SIG-M5 treated with dmso at 0.1 percent for 504 hours (cell line): ENCODE results near the gene SEMA3G.
A peak's percentile ranks its signal among the peaks of the same experiment; 100 is the strongest.

Experiments
- DNase-seq: peaks from one replicate; lab custom pipeline; 2025; ENCODE audit not compliant: unreplicated experiment; lab: John Stamatoyannopoulos, UW

Gene SEMA3G

DNA sequence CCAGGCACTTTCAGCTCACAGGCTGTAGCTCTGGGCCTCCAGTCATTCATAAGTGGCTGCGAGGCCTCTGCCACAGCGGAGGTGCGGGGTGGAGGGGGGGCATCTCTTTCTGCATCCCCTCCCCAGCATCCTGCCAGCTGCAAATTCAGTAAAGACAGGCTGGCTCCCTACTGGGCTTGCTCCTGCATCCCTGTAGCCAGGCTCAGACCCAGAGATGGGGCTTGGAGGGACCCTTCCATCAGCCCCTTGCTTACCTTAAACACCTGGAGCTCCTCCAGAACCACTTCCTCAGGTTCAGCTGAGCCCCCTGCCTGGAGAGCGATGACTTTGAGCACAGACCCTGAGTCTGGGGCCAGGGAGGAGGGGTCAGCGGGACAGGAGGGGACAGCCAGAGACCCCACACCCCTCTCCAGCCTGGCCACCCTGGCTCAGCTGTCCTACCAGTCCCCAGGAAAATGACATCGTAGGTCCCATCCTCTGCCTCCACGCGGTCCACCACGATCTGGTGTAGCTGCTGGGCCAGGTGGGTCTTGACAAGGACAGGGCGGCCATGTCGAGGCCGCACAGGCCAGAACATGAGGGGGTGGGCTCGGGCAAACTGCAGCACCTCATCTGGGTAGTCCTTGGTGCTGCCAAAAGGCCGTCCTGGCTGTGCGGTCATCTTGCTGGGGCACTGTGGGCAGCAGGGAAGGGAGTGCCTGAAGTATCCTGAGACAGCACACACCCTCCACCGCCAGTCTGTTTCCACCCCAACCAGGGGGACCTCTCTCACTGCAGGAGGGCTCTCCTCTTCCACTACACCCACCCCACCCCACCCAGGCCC, 5.3 kb downstream of the SEMA3G start:
- DNase-seq: no peak

DNA sequence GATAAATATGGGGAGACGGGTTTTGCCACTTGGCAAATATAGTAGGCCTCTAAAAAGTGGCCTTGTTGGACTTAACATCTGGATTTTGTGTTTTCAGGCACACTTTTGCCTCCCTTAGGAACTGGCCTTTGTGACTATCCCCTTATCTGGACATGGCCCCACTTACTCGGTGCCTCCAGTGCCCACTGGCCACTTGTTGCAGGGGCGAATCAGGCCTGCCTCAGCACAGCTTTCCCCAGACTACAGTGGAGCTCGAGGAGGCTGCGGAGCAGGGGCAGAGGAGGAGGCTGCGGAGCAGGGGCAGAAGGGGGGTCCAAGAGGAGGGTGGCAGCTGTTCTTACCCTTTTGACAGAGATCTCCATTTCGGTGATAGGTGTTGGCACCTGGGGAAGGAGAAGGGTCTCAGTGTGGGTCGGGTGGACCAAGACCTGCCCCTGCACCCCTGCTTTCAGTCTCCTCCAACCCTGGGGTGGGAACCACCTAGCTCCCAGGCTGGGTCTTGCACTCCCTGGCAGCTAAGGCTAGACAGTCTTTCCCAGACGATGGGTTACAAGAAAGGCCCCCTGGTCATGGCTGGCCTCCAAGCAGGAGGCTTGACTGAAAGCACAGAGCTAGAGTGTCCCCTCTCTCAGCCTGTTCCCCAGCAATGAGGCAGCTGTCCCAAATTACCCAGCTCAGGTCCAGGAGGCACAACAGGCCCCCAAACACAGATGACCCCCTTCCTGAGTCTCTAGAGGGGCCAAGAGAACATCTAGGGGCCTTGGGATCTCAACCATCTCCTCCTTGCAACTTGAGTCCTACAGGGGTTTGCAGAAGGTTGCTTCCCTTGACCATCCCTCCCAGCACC, 6.1 kb downstream of the SEMA3G start:
- DNase-seq: no peak

DNA sequence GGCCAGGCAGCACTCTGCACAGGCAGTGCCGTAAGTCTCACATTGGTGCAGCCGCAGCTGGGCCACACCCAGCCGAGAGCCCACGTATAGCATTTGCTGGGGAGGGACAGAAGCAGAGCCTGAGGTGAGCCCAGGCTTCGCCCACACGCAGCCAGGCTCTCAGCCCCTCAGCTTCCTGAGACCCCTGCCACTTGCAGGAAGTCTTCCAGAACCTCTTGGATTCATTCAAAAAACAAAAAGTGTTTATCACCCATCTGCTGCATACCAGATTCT, 6.9 kb downstream of the SEMA3G start:
- no peak for DNase-seq

DNA sequence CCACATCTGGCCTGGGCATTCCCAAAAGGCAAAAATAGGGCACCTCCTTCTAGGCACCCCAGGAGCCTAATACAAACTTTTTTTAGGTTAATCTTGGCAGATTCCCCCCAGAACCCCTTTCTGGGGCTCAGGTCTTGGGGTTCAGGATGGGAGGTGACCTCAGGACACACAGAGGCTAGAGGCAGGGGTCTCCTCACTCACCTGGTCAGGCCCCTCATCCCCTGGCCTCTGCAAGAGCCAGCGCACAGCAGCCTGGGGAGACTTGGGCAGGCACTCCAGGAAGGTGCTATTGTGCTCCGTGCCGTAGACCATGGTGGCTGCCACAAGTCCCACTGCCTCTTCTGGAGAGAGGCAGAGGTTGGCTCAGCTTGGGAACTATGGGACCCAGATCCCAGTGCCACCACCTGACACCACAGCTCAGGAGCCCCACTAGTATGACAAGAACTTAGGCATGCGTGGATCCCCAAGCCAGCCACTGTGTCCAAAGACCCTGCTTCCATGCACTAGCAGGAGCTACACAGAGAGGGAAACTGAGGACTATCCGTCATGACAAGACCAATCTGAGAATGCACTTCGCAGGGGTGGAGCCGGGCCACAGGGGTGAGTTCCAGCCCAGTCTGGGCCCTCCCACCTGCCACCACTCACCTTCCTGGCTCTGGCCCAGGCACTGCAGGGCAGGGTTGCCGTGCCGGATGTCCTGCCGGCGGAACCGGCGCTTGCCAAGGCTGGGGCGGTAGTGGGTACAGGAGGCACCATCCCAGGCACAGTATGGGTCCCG, 7.4 kb downstream of the SEMA3G start:
- DNase-seq: no peak

DNA sequence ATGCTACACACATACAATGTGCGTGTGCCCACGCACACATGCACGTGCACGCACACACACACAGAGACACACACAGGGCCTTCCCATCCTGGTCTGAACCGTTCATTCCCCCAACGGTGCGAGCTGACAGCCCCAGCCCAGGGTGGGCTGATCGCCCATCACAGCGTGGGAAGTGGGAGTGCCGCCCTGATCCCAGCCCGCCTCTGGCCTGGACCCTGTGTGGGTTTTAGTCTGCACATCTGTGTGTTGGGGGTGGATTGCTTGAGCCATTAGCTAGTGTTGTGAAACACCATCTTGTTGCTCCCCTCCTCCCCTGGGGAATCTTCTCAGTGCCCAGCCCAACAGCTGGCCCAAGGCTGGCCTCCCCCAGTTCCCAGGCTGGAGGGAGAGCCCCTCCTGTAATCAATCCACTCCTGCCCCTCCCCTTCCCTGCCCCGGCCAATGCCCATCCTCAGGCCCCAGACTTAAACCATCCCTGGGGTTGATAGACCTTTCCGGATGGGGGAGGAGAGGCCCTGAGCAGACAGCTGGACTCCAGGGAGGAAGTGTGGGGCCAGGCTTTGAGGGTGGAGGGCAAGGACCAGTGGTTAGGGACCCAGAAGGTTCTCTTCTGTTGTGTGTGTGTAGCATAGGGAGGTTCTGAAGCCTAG, 8.3 kb downstream of the SEMA3G start:
- DNase-seq: no peak

DNA sequence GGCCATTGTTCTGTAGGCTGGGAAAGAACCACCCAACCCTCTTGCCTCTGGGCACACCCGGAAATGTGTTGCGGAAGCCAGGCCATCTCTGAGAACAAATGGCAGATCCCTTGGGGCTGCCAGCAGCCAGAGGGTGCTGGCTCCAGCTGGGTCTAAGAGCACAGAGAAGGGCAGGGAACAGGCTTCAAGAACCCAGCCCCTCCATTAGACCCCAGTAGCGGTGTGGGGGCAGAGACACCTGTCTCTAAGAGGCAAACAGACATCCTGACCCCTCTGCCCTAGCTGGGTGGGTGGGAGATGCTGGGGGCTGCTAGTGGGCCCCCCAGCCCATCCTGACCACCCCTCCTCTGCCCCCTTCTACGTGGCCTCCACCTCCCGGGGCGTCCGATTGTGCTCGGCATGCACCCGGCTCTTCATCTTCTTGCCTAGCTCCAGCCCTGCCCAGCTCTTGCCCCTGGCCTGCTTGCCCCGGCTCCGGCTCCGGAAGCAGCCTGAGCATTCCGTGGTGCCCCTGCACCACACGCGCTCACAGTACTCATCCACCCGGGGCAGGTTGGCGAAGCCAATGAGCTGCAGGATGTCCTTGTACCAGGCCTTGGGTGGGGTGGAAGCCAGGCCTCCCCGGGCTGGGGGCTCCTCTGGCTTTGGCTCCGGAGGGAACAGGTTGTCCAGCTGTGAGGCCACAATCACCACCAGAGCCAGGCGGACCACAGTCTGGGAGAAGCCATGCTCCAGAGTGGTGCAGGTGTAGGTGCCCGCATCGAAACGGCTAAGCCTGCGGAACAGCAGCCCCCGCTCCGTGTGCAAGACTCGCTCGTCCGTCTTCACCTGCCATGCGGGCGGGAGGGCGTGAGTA, 9.4 kb downstream of the SEMA3G start:
- DNase-seq: no peak

DNA sequence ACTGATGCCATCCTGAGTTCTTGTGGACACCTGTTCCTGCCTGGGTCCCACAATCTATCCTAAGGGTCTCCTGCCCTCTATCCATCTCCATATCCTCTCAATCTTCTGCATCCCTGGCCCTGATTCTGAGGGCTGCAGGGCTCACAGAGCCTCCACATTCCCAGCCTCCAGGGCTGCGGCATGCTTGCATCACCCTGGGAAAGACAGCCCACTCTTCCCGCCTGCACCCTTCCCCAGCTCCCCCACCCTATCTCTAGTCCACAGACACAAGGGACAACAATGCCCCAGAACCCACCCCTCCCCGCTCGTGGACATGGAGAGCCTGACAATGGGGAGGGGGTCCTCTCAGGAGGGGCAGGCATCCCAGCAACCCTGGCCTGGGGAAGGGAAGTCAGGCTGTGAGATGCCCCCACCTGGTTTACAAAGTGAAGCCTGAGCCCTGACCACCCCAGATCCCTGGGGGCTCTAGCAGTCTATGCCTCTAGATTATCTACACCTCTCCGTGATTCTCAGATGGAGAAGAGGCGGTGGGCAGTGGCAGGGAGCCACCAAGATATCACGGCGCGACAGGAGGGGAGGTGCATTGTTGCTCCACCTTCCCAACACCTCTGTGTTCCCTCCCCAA, 10.3 kb downstream of the SEMA3G start:
- no peak for DNase-seq

DNA sequence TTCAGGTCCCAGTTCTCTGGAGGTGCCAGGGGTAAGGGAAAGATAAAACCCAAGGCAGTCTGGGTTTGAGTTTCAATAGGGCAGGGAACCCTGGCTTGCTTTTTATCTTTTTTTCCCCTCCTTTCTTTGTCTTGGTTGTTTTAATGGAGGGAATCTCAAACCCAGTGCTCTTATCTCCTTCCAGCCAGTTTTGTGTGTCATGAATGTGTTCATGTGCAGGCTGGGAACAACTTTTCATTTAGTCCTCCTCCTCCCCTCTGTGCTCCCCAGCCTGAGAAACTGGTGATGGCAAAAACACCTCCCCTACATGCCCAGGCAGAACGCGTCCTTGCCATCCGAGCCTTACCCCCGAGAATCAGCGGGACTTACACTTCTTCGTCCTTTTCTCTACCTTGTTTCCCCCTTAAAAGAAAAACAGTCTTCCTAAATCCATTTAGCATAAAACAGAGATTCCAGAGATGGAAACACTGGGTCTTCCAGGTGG, 10.9 kb downstream of the SEMA3G start:
- no peak for DNase-seq

DNA sequence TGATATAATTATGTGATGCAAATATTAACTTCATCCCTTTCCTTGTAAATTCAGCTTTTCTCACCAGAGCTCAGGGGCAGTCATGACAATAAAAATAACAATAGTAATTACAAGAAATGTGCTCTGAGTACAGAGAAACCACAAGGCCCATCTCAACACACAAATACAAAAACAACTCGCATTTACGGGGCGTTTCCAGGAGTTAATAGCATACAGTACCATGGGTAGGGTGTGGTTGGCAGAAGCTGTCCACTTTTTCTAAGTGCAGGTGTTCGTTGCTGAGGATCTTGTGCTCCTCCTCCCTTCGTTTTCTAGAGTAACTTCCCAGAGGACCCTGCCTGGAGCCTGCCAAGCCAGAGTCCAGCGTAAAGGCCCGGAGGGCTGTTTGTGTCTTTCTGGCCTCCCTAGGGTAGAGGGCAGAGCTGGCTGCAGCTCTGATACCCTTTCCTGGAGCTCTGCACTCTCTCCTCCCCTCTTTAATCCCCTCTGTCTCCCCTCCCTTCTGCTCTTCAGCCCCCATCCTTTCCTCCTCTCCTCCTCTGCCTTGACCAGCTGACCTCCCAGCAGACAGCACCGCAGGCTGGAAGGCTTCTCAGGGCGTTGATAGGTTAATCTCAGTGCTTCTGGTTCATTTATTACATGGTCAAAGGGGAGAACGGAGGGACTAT, 11.4 kb downstream of the SEMA3G start:
- no peak for DNase-seq

DNA sequence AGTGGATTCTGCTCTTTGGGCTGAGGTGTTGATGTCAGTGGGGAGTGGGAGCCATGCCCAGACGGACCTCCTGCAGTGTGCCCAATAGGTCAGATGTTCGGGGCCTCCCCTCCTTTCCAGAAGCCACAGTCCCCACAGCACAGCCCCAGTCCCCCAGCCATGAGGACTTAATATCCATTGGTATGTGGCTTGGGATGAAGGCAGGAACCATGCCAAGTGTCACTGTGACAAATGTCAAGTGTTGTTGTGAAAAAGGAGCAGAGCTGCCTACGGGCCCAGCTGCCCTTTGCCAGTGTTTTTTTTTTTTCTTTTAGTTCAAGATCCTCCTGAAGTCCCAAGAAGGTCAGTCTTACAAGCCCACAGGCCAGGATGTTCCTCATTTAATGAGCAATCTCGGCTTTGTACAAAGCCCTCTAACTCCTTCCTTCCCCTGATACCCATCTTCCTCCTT, 12.2 kb downstream of the SEMA3G start:
- no peak for DNase-seq

DNA sequence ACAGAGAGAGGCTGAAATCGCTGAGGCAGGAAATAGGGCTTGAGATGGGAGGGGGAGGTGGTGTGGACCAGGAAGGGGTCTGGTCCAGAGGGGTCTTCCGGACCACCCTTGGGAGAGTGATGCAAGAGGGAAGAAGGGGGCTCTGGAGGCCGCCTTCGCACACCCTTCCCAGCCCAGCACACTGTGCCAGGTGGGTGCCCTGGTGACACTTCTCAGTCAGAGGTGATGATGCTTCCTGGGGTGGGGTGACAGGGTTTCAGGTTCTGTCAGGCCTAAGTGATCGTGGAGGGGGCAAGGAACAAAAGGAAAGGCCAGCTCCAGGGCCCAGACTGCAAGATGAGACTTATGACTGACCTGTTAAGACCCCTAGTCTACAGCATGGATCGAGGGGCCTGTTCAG, 12.7 kb downstream of the SEMA3G start:
- no peak for DNase-seq

DNA sequence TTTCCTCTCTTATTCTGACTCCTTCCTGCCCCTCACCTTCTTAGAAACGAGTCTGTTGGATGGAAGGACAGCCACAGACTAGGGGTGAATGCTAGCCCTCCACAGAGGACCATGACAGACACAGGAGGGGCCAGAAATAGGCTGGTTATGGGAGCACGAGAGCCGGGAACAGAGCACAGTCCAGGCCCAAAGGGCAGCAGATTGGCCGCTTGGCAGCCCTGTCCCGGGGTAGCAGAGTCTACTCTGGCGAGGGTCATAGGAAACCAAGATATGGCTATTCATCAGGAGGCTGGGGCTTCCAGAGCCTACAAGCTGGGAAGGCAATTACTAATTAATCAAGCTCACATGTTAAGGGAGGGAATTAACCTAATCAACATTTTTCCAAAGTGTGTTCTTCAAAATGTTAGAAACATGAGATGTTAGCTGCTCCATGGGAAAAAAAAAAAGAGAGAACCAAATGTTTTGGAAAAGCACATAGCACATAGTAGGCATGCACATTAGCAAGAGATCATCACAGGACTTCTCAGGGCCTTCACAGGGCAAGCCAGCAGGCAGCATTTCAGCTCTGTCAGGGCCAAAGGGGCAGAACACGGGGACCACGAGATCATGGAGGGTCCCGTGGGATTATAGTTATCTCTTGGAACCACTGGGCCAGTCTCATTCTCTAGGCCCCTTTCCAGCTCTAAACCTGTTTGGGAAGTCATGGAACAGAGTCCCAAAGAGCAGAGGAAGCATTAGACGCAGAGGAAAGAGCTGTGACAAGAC, 13.3 kb downstream of the SEMA3G start:
- no peak for DNase-seq

DNA sequence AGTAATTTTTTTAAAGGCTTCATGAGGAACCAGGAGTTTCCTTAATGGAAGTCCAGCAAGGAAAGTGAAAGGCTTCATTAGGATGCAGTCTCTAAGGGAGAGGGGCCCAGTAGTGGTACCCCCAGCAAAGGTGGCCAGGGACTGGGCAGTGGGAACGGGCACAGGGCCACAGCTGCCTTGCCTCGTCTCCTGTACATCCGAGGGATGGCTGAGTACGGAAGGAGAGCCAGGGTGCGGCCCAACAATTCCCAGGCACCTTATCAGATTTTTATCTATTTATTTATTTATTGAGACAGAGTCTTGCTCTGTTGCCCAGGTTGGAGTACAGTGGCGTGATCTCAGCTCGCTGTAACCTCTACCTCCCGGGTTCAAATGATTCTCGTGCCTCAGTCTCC, 14.5 kb downstream of the SEMA3G start:
- no peak for DNase-seq

DNA sequence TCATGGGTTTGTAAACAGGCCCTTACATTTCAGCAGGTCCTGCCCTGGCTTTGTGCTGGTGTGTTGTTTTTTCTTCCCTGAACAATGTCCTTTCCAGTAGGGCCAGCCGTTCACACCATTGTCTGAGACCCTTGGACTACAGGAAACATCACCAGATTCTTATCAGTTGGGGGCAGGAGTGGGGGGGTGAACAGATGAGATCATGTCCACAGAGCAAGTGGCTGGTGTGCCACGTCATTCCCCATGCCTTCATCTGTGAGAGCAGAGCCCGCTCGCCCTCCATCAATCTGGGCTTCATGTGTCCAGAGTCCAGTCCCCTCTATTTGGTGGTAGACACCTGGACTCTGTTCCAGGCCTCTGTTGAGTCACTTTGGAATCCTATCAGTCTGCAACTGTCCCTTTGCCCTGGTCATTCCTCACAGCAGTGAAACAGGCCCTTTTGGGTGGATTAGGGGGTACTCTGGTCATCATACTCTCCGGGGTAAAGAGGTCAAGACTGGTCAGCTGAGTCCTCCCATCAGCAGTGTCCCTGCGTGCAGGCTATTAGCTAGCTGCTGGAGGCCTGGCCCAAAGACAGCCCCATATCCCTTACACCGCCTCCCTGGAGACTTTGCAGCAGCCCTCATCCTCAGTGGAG, 15.0 kb downstream of the SEMA3G start:
- DNase-seq: no peak

DNA sequence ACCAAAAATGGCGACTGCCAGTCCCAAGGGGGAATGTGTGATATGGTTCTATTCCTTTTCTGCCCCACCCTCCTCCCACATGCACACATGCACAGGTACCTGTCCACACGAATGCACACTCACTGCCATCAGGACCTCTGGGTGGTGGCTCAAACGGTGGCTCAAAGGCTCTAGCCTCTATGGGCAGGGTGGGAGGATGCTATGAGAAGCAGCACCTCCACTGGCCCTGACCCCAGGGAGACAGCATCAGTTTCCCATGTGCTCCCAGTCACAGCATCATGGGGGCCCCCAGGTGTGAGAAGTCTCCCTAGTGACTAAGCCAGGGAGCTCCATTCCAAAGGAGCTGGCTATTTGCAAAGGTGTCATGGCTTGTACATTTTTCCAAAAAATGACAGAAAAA, 15.9 kb downstream of the SEMA3G start:
- no peak for DNase-seq

DNA sequence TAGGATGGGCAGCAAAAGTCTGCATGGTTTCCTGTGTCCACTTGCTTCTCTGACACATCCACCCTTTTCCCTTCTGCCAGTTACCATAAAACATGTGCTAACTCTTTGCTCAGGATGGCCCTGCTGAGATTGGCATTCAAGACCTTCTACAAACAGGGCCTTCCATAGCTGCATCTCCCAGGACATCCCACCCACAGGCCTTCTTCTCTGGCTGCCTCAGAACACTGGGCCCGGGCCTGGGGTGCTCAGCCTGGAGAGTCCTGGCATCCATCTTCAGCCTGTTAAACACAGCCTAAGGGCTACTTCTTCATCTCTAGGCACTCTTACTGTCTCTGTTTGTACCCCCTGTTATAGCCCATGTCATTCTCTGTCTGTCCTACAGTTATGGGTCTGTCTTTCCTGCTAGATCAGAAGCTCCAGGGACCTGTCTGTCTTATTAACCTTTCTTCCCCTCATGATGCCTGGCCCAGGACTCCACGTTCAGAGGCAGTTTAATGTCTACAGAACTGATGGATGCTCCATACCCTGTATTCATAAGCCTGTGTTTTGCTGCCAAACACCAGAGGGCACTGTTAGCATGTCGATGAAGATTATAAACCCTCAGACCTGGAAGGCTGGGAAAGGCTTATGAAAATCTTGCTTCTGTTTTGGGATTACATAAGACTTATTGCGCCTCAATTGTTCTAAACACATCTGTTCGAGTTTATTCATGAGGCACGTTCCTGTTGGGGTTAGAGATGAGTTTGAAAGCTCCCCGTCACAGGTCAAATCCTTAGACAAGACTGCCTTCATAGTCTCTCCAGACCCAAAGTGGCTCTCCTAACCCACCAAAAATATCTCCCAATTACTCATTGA, 16.5 kb downstream of the SEMA3G start:
- DNase-seq: peak; percentile 79

DNA sequence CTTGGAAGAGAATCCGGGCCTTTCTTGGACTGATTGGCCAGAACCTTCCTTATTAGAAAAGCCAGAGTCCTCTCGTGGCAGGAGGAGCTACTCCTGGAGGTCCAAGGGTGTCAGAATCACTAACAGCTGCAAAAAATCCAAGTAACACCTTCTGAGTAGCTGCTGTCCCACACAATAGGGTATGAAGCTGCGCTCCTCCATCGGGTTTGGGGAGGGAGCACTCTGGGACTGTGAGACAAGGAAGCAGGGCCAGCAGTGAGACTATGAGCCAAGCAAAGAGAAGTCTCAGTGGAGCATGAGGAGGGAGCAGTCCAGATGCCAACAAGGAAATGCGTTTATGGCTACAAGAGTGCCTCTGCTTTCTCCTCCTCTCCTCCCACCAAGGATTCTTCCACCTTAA, 21.7 kb downstream of the SEMA3G start:
- DNase-seq: no peak
